Spinal cord (tissue), 10 donors: ENCODE results near the gene KRTAP29-1. TPM values are rescaled to one million over a fixed set of nuclear protein-coding genes. Genes with fewer than 3 reads are reported as not detected.
"Not testable (repeated sequence)": the region's sequence is repeated elsewhere in the genome, so short reads cannot be mapped to it uniquely, and the experiment has no call there.

Experiments
- DNase-seq, 6 donors: peaks; one replicate each; pipeline versions ENCODE4 v3.0.0 to v3.0.0-alpha.2; 2013 to 2015; ENCODE audit warnings: low spot score in 6 of 6, low read depth in 4 of 6
- H3K27ac ChIP-seq: one replicate; pipeline ENCODE4 v1.5.1; 2013; ENCODE audit warnings: low read depth, low read length, control low read depth
- H3K27me3 ChIP-seq: one replicate; pipeline ENCODE4 v1.6.1; 2013; ENCODE audit warnings: low read length; ENCODE audit not compliant: control insufficient read depth, insufficient read depth
- H3K36me3 ChIP-seq: one replicate; pipeline ENCODE4 v1.6.1; 2013; ENCODE audit warnings: low read length; ENCODE audit not compliant: control insufficient read depth, insufficient read depth
- H3K4me1 ChIP-seq: one replicate; pipeline ENCODE4 v1.6.1; 2013; ENCODE audit warnings: low read length; ENCODE audit not compliant: control insufficient read depth, insufficient read depth
- H3K4me3 ChIP-seq: one replicate; pipeline ENCODE4 v1.5.1; 2013; ENCODE audit warnings: low read depth, low read length, control low read depth
- H3K9me3 ChIP-seq: one replicate; pipeline ENCODE4 v1.6.1; 2013; ENCODE audit warnings: low read length; ENCODE audit not compliant: control insufficient read depth, insufficient read depth
- WGBS: methylation state at CpG from one replicate; pipeline ENCODE4 v1.1.5; 2013; ENCODE audit warnings: missing lambda C conversion rate; ENCODE audit not compliant: insufficient coverage; 5-methylcytosine and 5-hydroxymethylcytosine counted together
- polyA plus RNA-seq, 2 donors: library from polyadenylated mRNA; unstranded; fragments of 120-200 nt; gene quantifications; one replicate each; pipeline ENCODE4 v1.2.1, GENCODE V29; 2013; ENCODE audit not compliant: insufficient read length in 2 of 2
- total RNA-seq, 2 donors: library from RNA; depleted of rRNA in 1 of 2; stranded (reverse); fragments of 120-200 nt in 1 of 2; fragments of >200 nt in 1 of 2; gene quantifications; one replicate each; pipeline versions ENCODE4 v1.2.3 to v1.2.4, GENCODE V29; 2013 to 2014
- donor health status: healthy.

KRTAP29-1 gene
- total and polyA plus RNA-seq, 4 donors: not detected

DNA sequence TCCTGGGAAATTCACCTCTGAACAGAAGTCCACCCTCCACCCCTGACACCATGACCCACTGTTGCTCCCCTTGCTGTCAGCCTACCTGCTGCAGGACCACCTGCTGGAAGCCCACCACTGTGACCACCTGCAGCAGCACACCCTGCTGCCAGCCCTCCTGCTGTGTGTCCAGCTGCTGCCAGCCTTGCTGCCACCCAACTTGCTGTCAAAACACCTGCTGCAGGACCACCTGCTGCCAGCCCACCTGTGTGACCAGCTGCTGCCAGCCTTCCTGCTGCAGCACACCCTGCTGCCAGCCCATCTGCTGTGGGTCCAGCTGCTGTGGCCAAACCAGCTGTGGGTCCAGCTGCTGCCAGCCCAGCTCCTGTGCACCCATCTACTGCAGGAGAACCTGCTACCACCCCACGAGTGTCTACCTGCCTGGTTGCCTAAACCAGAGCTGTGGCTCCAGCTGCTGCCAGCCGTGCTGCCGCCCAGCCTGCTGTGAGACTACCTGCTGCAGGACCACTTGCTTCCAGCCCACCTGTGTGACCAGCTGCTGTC lies 26.9 kb downstream of the KRTAP29-1 start, which contains the start of gene KRTAP9-7:
Gene KRTAP9-7, plus strand, starts transcription at position 51 of the 543 bp plus-strand sequence. Its CDS starts 0 bp downstream, at position 51.
- H3K9me3 ChIP-seq, H3K4me3 ChIP-seq, H3K27ac ChIP-seq, DNase-seq, H3K27me3 ChIP-seq, H3K4me1 ChIP-seq, H3K36me3 ChIP-seq: not testable (repeated sequence)
- WGBS: 81% methylated on average over 3 of the region's 3 CpGs

- H3K36me3 ChIP-seq: no peaks in the 10 kb centered on the region
- DNase-seq: no peak
- no peaks in the 10 kb centered on the region for H3K4me1 ChIP-seq
- no peak overlapping the region for H3K4me3 ChIP-seq
- H3K27me3 ChIP-seq: no peaks in the 10 kb centered on the region
- no peaks in the 10 kb centered on the region for H3K9me3 ChIP-seq
- 80% methylated on average over 1 of the region's 1 CpG for WGBS
- H3K27ac ChIP-seq: no peak overlapping the region
These were observed 30.8 kb downstream of the KRTAP29-1 start for GRCh38 chr17:41271858-41272257.

- 62% methylated on average over 1 of the region's 1 CpG for WGBS
- DNase-seq, H3K36me3 ChIP-seq, H3K9me3 ChIP-seq, H3K27ac ChIP-seq, H3K4me3 ChIP-seq, H3K27me3 ChIP-seq, H3K4me1 ChIP-seq: not testable (repeated sequence)
These were observed 31.3 kb downstream of the KRTAP29-1 start for GRCh38 chr17:41271323-41271722.

- Histone ChIP-seq H3K36me3 (no peaks in the 10 kb centered on the region), H3K27me3 (no peaks in the 10 kb centered on the region), H3K27ac (no peak overlapping the region), H3K4me3 (no peak overlapping the region), H3K9me3 (no peaks in the 10 kb centered on the region), H3K4me1 (no peaks in the 10 kb centered on the region)
- no peak for DNase-seq
- WGBS: 100% methylated on average over 2 of the region's 3 CpGs
These were observed 34.9 kb downstream of the KRTAP29-1 start for GRCh38 chr17:41267711-41268110.

DNA sequence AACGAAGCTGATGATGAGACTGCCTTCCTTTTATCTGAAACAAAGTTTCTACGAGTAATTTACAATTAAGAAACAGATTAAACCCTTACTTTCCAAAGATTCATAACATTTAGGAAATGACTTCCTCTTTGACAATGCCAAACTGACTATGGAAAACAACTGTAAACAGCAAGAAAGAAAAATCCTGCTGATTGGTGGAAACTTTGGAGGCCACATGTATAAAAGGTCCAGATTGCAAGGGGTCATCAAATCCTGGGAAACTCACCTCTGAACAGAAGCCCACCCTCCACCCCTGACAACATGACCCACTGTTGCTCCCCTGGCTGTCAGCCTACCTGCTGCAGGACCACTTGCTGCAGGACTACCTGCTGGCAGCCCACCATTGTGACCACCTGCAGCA lies 37.6 kb downstream of the KRTAP29-1 start, which contains the start of gene KRTAP9-6:
Gene KRTAP9-6, plus strand, starts transcription at position 301 of the 400 bp plus-strand sequence. Its CDS starts 0 bp downstream, at position 301.
- no CpG with 5 or more reads among the region's 2 CpGs for WGBS
- H3K27ac ChIP-seq: no peak within 1 kb of the TSS
- DNase-seq: peak in 1 of 6 donors; percentile 0
- H3K4me1 ChIP-seq: no peaks in the 10 kb centered on the region
- no peaks in the 10 kb centered on the region for H3K27me3 ChIP-seq
- no peaks in the 10 kb centered on the region for H3K9me3 ChIP-seq
- H3K36me3 ChIP-seq: no peaks in the 10 kb centered on the region
- no peak within 1 kb of the TSS for H3K4me3 ChIP-seq

DNA sequence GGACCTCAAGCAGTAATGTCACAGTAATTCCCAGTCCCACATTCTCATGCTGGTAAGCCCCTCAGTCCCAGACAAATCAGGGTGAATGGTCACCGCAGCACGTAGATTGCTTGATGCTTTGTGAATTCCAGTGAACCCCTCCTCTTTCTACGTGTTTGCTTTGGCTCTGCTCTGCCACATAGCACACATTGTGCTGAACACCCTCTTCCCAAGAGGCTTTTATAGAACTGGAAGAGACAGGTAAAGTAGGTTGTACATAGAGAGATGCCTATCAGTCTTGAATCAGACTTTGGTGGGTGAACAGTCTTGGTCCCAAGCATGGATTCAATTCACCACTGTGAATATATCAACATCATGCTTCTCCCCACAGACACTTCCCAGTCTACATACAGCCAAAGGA lies 38.1 kb downstream of the KRTAP29-1 start:
- H3K4me3 ChIP-seq: no peak overlapping the region
- DNase-seq: peak in 1 of 6 donors; percentile 0
- WGBS: no CpG with 5 or more reads among the region's 3 CpGs
- H3K27ac ChIP-seq: no peak overlapping the region
- no peaks in the 10 kb centered on the region for H3K36me3 ChIP-seq
- no peaks in the 10 kb centered on the region for H3K9me3 ChIP-seq
- H3K4me1 ChIP-seq: no peaks in the 10 kb centered on the region
- H3K27me3 ChIP-seq: no peaks in the 10 kb centered on the region

DNA sequence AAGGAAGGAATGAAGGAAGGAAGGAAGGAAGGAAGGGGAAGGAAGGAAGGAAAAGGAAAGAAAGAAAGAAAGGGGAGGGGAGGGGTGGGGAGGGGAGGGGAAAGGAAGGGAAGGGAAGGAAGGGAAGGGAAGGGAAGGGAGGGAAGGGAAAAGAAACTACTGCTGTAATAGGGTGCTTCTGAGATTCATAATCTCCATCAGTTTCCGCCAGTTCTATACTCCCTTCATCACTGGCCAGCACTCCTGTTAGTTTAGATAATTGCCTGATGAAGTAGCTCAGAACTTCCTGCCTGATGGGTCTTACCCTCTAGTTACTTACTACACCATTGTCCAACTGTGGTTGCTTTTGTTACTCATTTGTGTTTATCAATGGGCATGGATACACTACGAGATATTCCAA lies 39.4 kb downstream of the KRTAP29-1 start:
- peak in 1 of 6 donors; percentile 0 for DNase-seq
- Histone ChIP-seq H3K27ac (no peak overlapping the region), H3K36me3 (no peaks in the 10 kb centered on the region), H3K9me3 (no peaks in the 10 kb centered on the region), H3K4me3 (no peak overlapping the region), H3K27me3 (no peaks in the 10 kb centered on the region), H3K4me1 (no peaks in the 10 kb centered on the region)
- WGBS: 100% methylated on average over 1 of the region's 2 CpGs

- H3K4me1 ChIP-seq: no peaks in the 10 kb centered on the region
- no peak overlapping the region for H3K4me3 ChIP-seq
- H3K9me3 ChIP-seq: no peaks in the 10 kb centered on the region
- DNase-seq: peak in 1 of 6 donors; percentile 0
- no peak overlapping the region for H3K27ac ChIP-seq
- no peaks in the 10 kb centered on the region for H3K36me3 ChIP-seq
- no peaks in the 10 kb centered on the region for H3K27me3 ChIP-seq
These were observed 44.2 kb downstream of the KRTAP29-1 start for GRCh38 chr17:41258406-41258805.

DNA sequence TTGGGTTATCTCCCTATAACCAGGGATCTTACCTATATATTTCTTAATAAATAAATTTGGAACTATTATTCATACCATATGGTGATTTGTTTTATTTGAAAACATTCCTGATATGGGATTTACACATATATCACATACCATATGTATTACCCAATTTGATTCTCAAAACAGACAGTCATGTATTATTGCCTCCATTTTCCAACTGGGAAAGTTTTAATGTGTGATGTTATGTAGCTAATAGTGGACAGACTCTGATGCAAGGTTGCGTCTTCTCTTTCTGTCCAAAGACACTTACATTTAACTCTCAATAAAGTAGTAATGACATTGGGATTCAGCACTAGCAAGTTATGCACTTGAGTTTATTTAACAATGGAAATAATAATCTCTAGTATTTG lies 46.4 kb downstream of the KRTAP29-1 start:
- peak in 1 of 6 donors; percentile 0 for DNase-seq

More for the DNA sequence above, 46.4 kb downstream of the KRTAP29-1 start:
- Histone ChIP-seq H3K9me3 (no peaks in the 10 kb centered on the region), H3K4me1 (no peaks in the 10 kb centered on the region), H3K27ac (no peak overlapping the region), H3K4me3 (no peak overlapping the region), H3K36me3 (no peaks in the 10 kb centered on the region), H3K27me3 (no peaks in the 10 kb centered on the region)
- WGBS: no CpG with 5 or more reads among the region's 1 CpG
